ENCODE measurements around the gene ABCA1.

Gene ABCA1

DNA sequence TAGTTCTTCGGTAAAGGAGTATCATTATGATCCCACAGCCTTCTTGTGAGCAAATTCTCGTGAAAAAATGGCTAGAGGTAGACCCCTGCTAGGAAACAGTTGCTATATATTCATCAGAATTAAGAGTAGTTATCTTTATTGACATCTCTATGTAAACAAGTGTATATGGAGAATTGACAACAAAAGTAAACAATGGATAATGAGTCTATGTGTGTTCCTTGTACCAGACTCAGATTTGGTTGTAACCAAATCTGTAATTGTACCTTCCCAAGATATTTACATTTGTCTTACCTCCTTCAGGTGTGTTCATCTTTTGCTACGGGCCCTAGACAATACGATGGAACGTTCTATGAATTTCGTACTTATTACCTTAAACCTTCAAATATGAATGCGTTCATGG lies 161.9 kb downstream of the ABCA1 start:
- no peak for DNase-seq (ENCODE audit: extremely low spot score)
- CTCF ChIA-PET: no interaction called here
- POLR2A ChIA-PET: no interaction called here
- TF ChIP-seq, protein P1, sequence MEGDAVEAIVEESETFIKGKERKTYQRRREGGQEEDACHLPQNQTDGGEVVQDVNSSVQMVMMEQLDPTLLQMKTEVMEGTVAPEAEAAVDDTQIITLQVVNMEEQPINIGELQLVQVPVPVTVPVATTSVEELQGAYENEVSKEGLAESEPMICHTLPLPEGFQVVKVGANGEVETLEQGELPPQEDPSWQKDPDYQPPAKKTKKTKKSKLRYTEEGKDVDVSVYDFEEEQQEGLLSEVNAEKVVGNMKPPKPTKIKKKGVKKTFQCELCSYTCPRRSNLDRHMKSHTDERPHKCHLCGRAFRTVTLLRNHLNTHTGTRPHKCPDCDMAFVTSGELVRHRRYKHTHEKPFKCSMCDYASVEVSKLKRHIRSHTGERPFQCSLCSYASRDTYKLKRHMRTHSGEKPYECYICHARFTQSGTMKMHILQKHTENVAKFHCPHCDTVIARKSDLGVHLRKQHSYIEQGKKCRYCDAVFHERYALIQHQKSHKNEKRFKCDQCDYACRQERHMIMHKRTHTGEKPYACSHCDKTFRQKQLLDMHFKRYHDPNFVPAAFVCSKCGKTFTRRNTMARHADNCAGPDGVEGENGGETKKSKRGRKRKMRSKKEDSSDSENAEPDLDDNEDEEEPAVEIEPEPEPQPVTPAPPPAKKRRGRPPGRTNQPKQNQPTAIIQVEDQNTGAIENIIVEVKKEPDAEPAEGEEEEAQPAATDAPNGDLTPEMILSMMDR (IDR thresholded peaks at IDR 0.05; ENCODE audit: control extremely low read depth, extremely low read depth, low read depth, missing control alignments): no peak

DNA sequence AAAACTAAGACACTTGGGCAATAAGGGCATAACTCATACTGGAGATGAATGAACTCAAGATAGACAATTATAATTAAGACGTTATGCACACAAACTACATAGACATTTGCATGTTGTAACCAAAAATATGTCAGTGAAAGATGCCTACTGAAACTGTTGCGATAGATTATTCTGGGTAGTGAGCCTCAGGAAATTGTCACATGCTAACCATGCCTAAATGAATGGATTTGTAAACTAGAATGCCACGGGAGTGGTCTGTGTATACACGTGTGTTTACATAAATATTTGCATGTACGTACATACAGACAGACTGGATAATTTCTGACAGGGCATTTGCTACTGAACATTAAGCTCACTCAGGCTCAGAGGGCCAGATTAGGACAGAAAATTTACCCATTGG lies 162.8 kb downstream of the ABCA1 start:
- POLR2A ChIA-PET: interaction anchor here (0.6 kb wide), 1 partner anchor 371 kb away, joined by 3 read pairs; no protein-coding TSS in a partner anchor
- TF ChIP-seq, protein P1 (IDR thresholded peaks at IDR 0.05; ENCODE audit: control extremely low read depth, extremely low read depth, low read depth, missing control alignments): no peak
- CTCF ChIA-PET: interaction anchor here (1.0 to 2.7 kb wide), 2 partner anchors 10 to 14 kb away, joined by 3 to 13 read pairs; no protein-coding TSS in a partner anchor
- no peak for DNase-seq (ENCODE audit: extremely low spot score)

DNA sequence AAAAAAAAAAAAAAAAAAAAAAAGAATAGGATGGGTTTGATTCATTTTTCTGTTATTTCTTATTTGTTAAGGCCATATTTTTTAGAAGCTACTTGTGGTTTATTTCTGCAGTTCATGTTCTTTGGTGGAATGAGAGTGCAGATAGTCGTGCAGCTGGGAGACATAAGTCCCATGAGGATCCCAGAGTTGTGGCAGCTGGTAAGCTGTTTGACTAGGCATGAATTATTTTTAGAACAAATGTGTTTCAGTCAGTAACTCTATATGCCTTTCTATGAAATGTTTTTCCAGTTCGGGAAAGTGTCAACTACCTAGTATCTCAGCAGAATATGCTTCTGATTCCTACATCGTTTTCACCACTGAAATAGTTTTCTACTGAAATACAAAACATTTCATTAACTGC lies 169.0 kb downstream of the ABCA1 start:
- CTCF ChIA-PET: interaction anchor here (1.9 to 2.0 kb wide), 2 partner anchors 11 to 13 kb away, joined by 5 to 7 read pairs; partner anchors contain the start of gene NIPSNAP3A
- TF ChIP-seq, protein P1 (IDR thresholded peaks at IDR 0.05; ENCODE audit: control extremely low read depth, extremely low read depth, low read depth, missing control alignments): no peak
- POLR2A ChIA-PET: no interaction called here

DNA sequence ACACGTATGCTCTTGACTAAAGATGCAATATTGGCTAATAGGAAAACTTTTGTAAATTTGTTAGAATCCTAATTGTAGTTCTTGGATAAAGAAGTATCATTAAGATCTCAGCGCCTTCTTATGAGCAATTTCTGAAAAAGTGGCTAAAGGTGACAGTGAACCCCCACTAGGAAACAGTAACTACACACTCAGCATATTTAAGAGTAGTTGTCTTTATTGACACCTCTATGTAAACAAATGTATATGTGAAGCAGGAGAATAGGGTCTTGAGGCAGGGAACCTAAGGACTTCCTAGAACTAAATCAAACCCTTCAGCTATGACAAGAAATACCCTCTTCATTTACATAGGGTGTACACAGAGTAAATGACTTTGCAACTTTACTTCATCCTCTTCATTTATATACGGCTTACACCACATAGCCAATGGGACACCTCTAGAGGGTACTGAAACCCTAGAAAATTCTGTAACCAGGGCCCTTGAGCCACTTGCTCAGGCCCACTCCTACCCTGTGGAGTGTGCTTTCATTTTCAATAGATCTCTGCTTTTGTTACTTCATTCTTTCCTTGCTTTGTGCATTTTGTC lies 177.7 kb downstream of the ABCA1 start:
- TF ChIP-seq, protein P1 (IDR thresholded peaks at IDR 0.05; ENCODE audit: control extremely low read depth, extremely low read depth, low read depth, missing control alignments): no peak
- no peak for DNase-seq (ENCODE audit: extremely low spot score)
- POLR2A ChIA-PET: no interaction called here

More for the DNA sequence above, 169.0 kb downstream of the ABCA1 start:
- no peak for DNase-seq (ENCODE audit: extremely low spot score)

DNA sequence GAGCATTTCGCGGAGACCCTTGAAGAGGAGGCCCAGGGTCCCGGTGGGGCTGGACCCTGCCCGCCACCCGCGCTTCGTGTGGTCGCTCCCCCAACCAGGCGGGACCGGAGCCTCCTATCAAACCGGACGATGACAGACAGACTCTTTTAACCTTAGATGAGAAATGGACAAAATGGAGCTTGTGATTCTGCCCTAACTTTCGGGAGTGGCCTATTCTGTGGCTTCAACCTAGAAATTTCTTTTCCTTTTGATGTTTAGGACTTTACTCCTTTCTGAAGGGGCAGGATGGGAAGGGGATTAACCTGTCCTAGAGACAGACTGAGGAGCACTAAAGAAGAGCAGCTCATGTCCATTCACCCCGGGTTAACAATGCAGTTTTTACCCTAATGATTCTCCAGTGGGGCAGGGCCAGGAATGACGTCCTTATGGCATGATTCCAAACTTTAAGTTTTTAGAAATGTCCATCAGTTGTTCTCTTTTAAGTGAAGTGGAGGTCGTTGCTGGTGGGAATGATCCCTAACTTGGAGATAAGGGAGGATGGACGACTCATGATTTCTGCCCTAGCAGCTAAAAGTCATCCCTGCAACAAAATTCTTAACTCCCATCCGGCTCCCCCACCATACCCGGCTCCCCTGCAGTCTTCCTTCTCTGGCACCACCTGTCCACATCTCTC lies 179.5 kb downstream of the ABCA1 start:
- POLR2A ChIA-PET: interaction anchor here (1.0 to 1.6 kb wide), 3 partner anchors 21 to 27 kb away, joined by 3 to 10 read pairs (median 3); no protein-coding TSS in a partner anchor
- no peak for DNase-seq (ENCODE audit: extremely low spot score)
- CTCF ChIA-PET: interaction anchor here (1.3 to 2.4 kb wide), 6 partner anchors 8 to 28 kb away, joined by 3 to 10 read pairs (median 6); partner anchors contain the start of gene NIPSNAP3B

More for the DNA sequence above, 177.7 kb downstream of the ABCA1 start:
- CTCF ChIA-PET: no interaction called here

More for the DNA sequence above, 179.5 kb downstream of the ABCA1 start:
- TF ChIP-seq, protein P1 (IDR thresholded peaks at IDR 0.05; ENCODE audit: control extremely low read depth, extremely low read depth, low read depth, missing control alignments): no peak
